Fibroblast of villous mesenchyme (primary cell): ENCODE measurements around the gene LRRK1. TPM values are rescaled to one million over a fixed set of nuclear protein-coding genes. Genes with fewer than 3 reads are reported as not detected.

Source experiments
- DNase-seq: peaks from one replicate; pipeline ENCODE4 v3.0.0-alpha.2; 2010; ENCODE audit warnings: low read depth
- H3K4me3 ChIP-seq: 2 replicates; pipeline ENCODE4 v1.5.1; 2011; ENCODE audit warnings: low read depth, mild to moderate bottlenecking, low read length
- total RNA-seq: library from RNA; depleted of rRNA; stranded (reverse); fragments of >200 nt; gene quantifications from 2 replicates; pipeline ENCODE4 v1.2.3, GENCODE V29; 2012
- TF ChIP-seq, protein P1 (sequence below): IDR thresholded peaks from 2 replicates; pipeline ENCODE4 v1.5.1; 2012; ENCODE audit warnings: low read depth, mild to moderate bottlenecking, low read length; ENCODE audit not compliant: insufficient read depth

The LRRK1 gene
- total RNA-seq, 1 donor, result 10.8 TPM

DNA sequence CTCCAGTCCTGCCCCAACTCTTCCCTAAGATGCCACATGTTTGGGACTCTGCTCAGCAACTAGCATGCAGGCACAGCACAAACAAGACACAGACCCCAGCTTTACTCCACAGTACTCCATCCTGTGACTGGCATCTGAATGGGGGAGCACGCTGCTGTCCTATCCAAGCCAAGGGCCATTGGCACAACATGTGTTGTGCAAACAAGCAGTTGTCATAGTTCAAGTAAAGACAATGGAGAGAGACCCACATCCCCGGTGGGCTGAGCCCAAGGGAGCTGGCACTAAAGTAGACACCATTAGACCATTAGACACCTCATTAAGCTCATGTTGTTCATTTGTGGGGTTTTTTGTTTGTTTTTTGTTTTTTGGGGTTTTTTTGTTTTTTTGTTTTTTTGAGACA lies 200.0 kb downstream of the LRRK1 start:
- no peak for DNase-seq

More for the DNA sequence above, 200.0 kb downstream of the LRRK1 start:
- TF ChIP-seq, protein P1, sequence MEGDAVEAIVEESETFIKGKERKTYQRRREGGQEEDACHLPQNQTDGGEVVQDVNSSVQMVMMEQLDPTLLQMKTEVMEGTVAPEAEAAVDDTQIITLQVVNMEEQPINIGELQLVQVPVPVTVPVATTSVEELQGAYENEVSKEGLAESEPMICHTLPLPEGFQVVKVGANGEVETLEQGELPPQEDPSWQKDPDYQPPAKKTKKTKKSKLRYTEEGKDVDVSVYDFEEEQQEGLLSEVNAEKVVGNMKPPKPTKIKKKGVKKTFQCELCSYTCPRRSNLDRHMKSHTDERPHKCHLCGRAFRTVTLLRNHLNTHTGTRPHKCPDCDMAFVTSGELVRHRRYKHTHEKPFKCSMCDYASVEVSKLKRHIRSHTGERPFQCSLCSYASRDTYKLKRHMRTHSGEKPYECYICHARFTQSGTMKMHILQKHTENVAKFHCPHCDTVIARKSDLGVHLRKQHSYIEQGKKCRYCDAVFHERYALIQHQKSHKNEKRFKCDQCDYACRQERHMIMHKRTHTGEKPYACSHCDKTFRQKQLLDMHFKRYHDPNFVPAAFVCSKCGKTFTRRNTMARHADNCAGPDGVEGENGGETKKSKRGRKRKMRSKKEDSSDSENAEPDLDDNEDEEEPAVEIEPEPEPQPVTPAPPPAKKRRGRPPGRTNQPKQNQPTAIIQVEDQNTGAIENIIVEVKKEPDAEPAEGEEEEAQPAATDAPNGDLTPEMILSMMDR, result no peak
- H3K4me3 ChIP-seq, result no peak overlapping the region

Other genes with a start within 250 kb of the LRRK1 start
- gene ALDH1A3, start 39.5 kb upstream of the LRRK1 start, total RNA-seq, result 42.7 and 46.7 TPM in 2 replicates